Neuronal stem cell (in vitro differentiated cells): ENCODE measurements around the gene DOCK4.

Experiments used
- DNase-seq: peaks from one replicate; pipeline ENCODE4 v3.0.0-alpha.2; 2013; ENCODE audit warnings: low spot score
- H2AFZ ChIP-seq: one replicate; pipeline ENCODE4 v1.6.1; 2013; ENCODE audit warnings: mild to moderate bottlenecking, low read length, inconsistent platforms
- H2AK5ac ChIP-seq: 2 replicates; pipeline ENCODE4 v1.6.1; 2013; ENCODE audit warnings: low read depth, mild to moderate bottlenecking, inconsistent platforms, low read length, moderate library complexity, mixed read lengths
- H2BK120ac ChIP-seq: 2 replicates; pipeline ENCODE4 v1.6.1; 2013; ENCODE audit warnings: low read depth, mild to moderate bottlenecking, inconsistent platforms, low read length, moderate library complexity, mixed read lengths
- H2BK12ac ChIP-seq: one replicate; pipeline ENCODE4 v1.6.1; 2013; ENCODE audit warnings: low read length, inconsistent platforms
- H2BK15ac ChIP-seq: 2 replicates; pipeline ENCODE4 v1.6.1; 2013; ENCODE audit warnings: mild to moderate bottlenecking, low read length, inconsistent platforms, mixed read lengths
- H2BK5ac ChIP-seq: one replicate; pipeline ENCODE4 v1.6.1; 2013; ENCODE audit warnings: inconsistent platforms, mild to moderate bottlenecking, low read length, moderate library complexity
- H3K14ac ChIP-seq: one replicate; pipeline ENCODE4 v1.6.1; 2013; ENCODE audit warnings: low read length, inconsistent platforms
- H3K18ac ChIP-seq: 2 replicates; pipeline ENCODE4 v1.6.1; 2013; ENCODE audit warnings: low read length, inconsistent platforms
- H3K23ac ChIP-seq: 2 replicates; pipeline ENCODE4 v1.6.1; 2013; ENCODE audit warnings: low read depth, mild to moderate bottlenecking, mixed read lengths, low read length, inconsistent platforms; ENCODE audit not compliant: poor library complexity
- H3K27ac ChIP-seq: replicated peaks from 3 replicates; pipeline ENCODE4 v1.5.1; 2013; ENCODE audit warnings: low read length, inconsistent platforms
- H3K27me3 ChIP-seq, 3 experiments: 2 replicates each; pipeline ENCODE4 v1.6.1; 2013; ENCODE audit warnings: low read length in 3 of 3, mild to moderate bottlenecking in 2 of 3, inconsistent platforms in 1 of 3, low read depth in 1 of 3, mixed read lengths in 1 of 3, moderate library complexity in 1 of 3; ENCODE audit not compliant: control insufficient read depth in 3 of 3, insufficient read depth in 3 of 3
- H3K36me3 ChIP-seq, 2 donors: replicated peaks in 1 of 2; 2 replicates each; pipeline ENCODE4 v1.6.1; 2013; ENCODE audit warnings: low read length in 2 of 2; ENCODE audit not compliant: control insufficient read depth in 2 of 2, insufficient read depth in 2 of 2
- H3K4ac ChIP-seq: 2 replicates; pipeline ENCODE4 v1.6.1; 2013; ENCODE audit warnings: inconsistent platforms, mild to moderate bottlenecking, low read length, moderate library complexity
- H3K4me1 ChIP-seq, 2 donors: 1 replicate in 1 of 2; 2 replicates in 1 of 2; pipeline ENCODE4 v1.6.1; 2013; ENCODE audit warnings: low read length in 2 of 2, low read depth in 1 of 2; ENCODE audit not compliant: control insufficient read depth in 2 of 2, insufficient read depth in 1 of 2
- H3K4me2 ChIP-seq: one replicate; pipeline ENCODE4 v1.6.1; 2013; ENCODE audit warnings: mild to moderate bottlenecking, low read length, inconsistent platforms; ENCODE audit not compliant: insufficient read depth, poor library complexity, severe bottlenecking
- H3K4me3 ChIP-seq, 2 donors: 2 replicates each; pipeline ENCODE4 v1.5.1; 2013; ENCODE audit warnings: low read length in 2 of 2, mild to moderate bottlenecking in 2 of 2, inconsistent platforms in 1 of 2, moderate library complexity in 1 of 2
- H3K79me1 ChIP-seq: one replicate; pipeline ENCODE4 v1.6.1; 2013; ENCODE audit warnings: low read depth, mild to moderate bottlenecking, inconsistent platforms, low read length, moderate library complexity
- H3K9ac ChIP-seq: one replicate; pipeline ENCODE4 v1.6.1; 2013; ENCODE audit warnings: mild to moderate bottlenecking, low read depth, low read length, inconsistent platforms; ENCODE audit not compliant: poor library complexity
- H3K9me3 ChIP-seq, 2 donors: replicated peaks in 1 of 2; 2 replicates each; pipeline versions ENCODE3 to v1.6.1; 2013; ENCODE audit warnings: low read length in 2 of 2, mild to moderate bottlenecking in 2 of 2, inconsistent platforms in 1 of 2, low read depth in 1 of 2, mixed read lengths in 1 of 2, moderate library complexity in 1 of 2; ENCODE audit not compliant: control insufficient read depth in 2 of 2, insufficient read depth in 1 of 2
- H4K8ac ChIP-seq: one replicate; pipeline ENCODE4 v1.6.1; 2013; ENCODE audit warnings: low read depth, mild to moderate bottlenecking, inconsistent platforms, low read length, moderate library complexity
- H4K91ac ChIP-seq: one replicate; pipeline ENCODE4 v1.6.1; 2013; ENCODE audit warnings: low read length, low read depth, mild to moderate bottlenecking, inconsistent platforms; ENCODE audit not compliant: poor library complexity
- WGBS, 2 donors: extraction: QIAGEN DNeasy Blood & Tissue Kit; methylation state at CpG; one replicate each; pipeline ENCODE4 v1.1.7; 2013; ENCODE audit warnings: missing lambda C conversion rate in 2 of 2, mixed read lengths in 1 of 2; ENCODE audit not compliant: insufficient read length in 2 of 2, insufficient replicate concordance in 1 of 2; ENCODE audit errors: extremely low coverage in 2 of 2; 5-methylcytosine and 5-hydroxymethylcytosine counted together

Gene DOCK4

DNA sequence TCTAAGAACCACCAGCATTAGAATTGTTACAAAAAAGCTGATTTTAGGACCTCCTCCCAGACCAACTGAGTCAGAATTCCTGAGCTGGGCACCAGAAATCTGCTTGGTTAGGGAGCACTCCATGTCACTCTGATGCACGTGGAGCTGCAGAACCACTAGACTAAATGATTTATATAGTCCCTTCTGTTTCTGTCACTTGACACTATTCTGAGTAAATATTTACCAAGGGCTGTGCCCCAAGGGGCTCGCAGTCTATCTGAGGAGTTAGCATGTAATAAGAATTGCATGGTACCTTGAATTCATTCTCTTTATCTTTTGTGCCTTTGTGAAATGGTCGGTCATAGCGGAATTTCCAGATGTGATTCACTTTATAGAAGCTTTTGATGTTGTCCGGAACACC lies 447.9 kb downstream of the DOCK4 start:
- Histone ChIP-seq H3K9ac (no peak overlapping the region), H3K18ac (no peak overlapping the region), H3K23ac (no peak overlapping the region), H3K79me1 (no peaks in the 10 kb centered on the region), H3K4ac (no peak overlapping the region), H2AK5ac (no peak overlapping the region), H2BK15ac (no peak overlapping the region), H4K8ac (no peak overlapping the region), H3K4me3 (no peak overlapping the region), H3K14ac (no peak overlapping the region), H2BK12ac (no peak overlapping the region), H3K9me3 (no peaks in the 10 kb centered on the region), H4K91ac (no peak overlapping the region), H3K4me2 (no peak overlapping the region), H2BK120ac (no peak overlapping the region), H3K36me3 (peaks cover 0 to 30% of the 10 kb centered on the region in 2 donors), H3K4me1 (peaks cover 8 to 14% of the 10 kb centered on the region in 2 donors), H3K27me3 (no peaks in the 10 kb centered on the region), H2BK5ac (no peak overlapping the region), H2AFZ (no peak overlapping the region), H3K27ac (no peak overlapping the region)
- no CpG with 5 or more reads among the region's 5 CpGs for WGBS, 2 donors
- no peak for DNase-seq

DNA sequence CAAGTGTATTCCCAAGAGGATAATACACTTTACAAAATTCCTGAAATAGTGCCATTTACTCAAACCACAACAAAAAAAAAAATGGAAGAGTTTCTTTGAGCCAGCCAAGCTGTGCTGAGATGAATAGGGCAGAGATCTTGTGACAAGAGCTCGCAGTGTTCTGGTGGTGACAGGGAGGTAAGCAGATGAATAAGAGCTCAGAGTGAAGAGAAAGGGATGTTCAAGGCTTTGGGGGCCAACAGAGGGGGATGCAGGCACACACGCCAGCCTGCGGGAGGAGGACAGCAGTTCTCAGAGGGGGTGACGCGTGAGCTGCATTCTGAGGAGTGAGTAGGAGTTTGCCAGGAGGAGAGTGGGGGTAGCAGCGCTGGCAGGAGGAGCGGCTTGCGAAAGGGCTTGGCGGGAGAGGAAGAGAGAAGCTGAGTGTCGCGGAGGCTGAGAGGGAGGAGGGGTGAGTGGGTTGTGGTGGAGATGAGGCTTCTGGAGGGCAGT lies 449.5 kb downstream of the DOCK4 start:
- no peaks in the 10 kb centered on the region for H3K27me3 ChIP-seq
- H2BK5ac ChIP-seq: no peak overlapping the region
- H3K9ac ChIP-seq: peak overlapping the region; percentile 30
- H3K18ac ChIP-seq: peak overlapping the region; percentile 75
- no peak overlapping the region for H2BK15ac ChIP-seq
- no peaks in the 10 kb centered on the region for H3K9me3 ChIP-seq
- peaks cover 0 to 30% of the 10 kb centered on the region in 2 donors for H3K36me3 ChIP-seq
- H3K27ac ChIP-seq: no peak overlapping the region
- no peak overlapping the region for H2AK5ac ChIP-seq
- no peak overlapping the region for H2BK12ac ChIP-seq
- H2AFZ ChIP-seq: peak overlapping the region; percentile 71
- no peak overlapping the region for H2BK120ac ChIP-seq
- H3K4me2 ChIP-seq: peak overlapping the region; percentile 36
- peaks cover 8 to 14% of the 10 kb centered on the region in 2 donors for H3K4me1 ChIP-seq
- no CpG with 5 or more reads among the region's 11 CpGs for WGBS, 2 donors
- no peak overlapping the region for H4K8ac ChIP-seq
- no peak overlapping the region for H3K4ac ChIP-seq
- no peaks in the 10 kb centered on the region for H3K79me1 ChIP-seq
- peak overlapping the region; percentile 84 for H3K14ac ChIP-seq
- H3K4me3 ChIP-seq: peak overlapping the region in 1 of 2 donors; percentile 6
- peak overlapping the region; percentile 92 for H3K23ac ChIP-seq
- no peak overlapping the region for H4K91ac ChIP-seq
- DNase-seq: peak; percentile 44

DNA sequence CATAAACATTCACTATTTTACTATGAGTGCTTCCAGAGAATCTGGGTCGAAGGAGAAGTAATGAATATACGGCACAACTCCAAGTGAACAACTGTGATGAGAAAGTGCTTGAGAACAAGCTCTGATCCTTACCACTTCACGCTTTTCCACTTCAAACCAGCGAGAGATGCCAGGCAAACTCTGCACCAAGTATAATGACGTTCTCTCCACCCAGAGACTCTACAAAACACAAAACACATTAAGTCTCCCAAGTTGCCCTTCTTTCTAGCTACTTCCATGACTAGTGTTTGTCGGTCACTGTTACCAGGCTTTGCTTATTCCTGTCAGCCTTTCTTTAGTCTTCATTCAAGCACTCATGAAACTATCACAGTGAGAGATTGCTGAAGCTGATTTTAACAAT lies 450.8 kb downstream of the DOCK4 start:
- peaks cover 8 to 14% of the 10 kb centered on the region in 2 donors for H3K4me1 ChIP-seq
- no peak overlapping the region for H3K18ac ChIP-seq
- no peak overlapping the region for H3K9ac ChIP-seq
- no peak overlapping the region for H2BK5ac ChIP-seq
- no peak overlapping the region for H3K23ac ChIP-seq
- no peak overlapping the region for H4K91ac ChIP-seq
- no peaks in the 10 kb centered on the region for H3K9me3 ChIP-seq
- no peak overlapping the region for H2AK5ac ChIP-seq
- no peak for DNase-seq
- H2BK15ac ChIP-seq: no peak overlapping the region
- H3K27ac ChIP-seq: no peak overlapping the region
- H2BK120ac ChIP-seq: no peak overlapping the region
- no CpG with 5 or more reads among the region's 6 CpGs for WGBS, 2 donors
- no peak overlapping the region for H3K14ac ChIP-seq
- no peaks in the 10 kb centered on the region for H3K27me3 ChIP-seq
- H3K79me1 ChIP-seq: no peaks in the 10 kb centered on the region
- no peak overlapping the region for H3K4me2 ChIP-seq
- no peak overlapping the region for H4K8ac ChIP-seq
- H3K36me3 ChIP-seq: peaks cover 0 to 26% of the 10 kb centered on the region in 2 donors
- H3K4ac ChIP-seq: no peak overlapping the region
- H3K4me3 ChIP-seq: no peak overlapping the region
- H2BK12ac ChIP-seq: no peak overlapping the region
- no peak overlapping the region for H2AFZ ChIP-seq

DNA sequence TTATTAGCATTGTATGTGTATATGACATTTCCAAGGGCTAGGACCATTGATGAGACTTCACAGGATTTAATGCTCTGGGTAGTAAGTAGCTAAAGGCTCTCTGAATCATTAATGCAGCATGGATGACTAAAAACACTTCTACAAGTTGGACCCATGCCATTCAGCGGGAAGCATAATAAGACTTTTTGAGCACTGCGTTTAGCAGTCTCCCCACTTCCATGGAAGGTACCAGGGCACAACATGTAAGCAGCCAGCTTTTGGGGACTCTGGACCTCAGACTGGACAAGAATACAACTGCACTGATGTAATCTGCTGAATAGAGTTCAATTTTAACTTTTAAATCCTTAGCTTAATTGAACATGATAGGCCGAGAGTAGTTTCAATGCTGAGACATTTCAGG lies 452.2 kb downstream of the DOCK4 start:
- H3K79me1 ChIP-seq: no peaks in the 10 kb centered on the region
- H3K14ac ChIP-seq: no peak overlapping the region
- peaks cover 3 to 14% of the 10 kb centered on the region in 2 donors for H3K4me1 ChIP-seq
- no peak overlapping the region for H2BK15ac ChIP-seq
- no peak overlapping the region for H3K27ac ChIP-seq
- no peak overlapping the region for H3K18ac ChIP-seq
- H2BK5ac ChIP-seq: no peak overlapping the region
- peaks cover 0 to under 1% of the 10 kb centered on the region in 2 donors for H3K9me3 ChIP-seq
- no peak overlapping the region for H3K9ac ChIP-seq
- no peak overlapping the region for H3K4ac ChIP-seq
- no peak overlapping the region for H2AFZ ChIP-seq
- no peak overlapping the region for H3K23ac ChIP-seq
- DNase-seq: no peak
- no peaks in the 10 kb centered on the region for H3K27me3 ChIP-seq
- peaks cover 0 to 12% of the 10 kb centered on the region in 2 donors for H3K36me3 ChIP-seq
- no peak overlapping the region for H4K91ac ChIP-seq
- H3K4me3 ChIP-seq: no peak overlapping the region
- no peak overlapping the region for H4K8ac ChIP-seq
- no peak overlapping the region for H2BK12ac ChIP-seq
- H3K4me2 ChIP-seq: no peak overlapping the region
- no peak overlapping the region for H2BK120ac ChIP-seq
- WGBS, 2 donors: no CpG with 5 or more reads among the region's 3 CpGs
- no peak overlapping the region for H2AK5ac ChIP-seq
